HepG2 (cell line): Measurements from ENCODE around the gene RRBP1. TPM values are rescaled to one million over a fixed set of nuclear protein-coding genes. Genes with fewer than 3 reads are reported as not detected.

Experiments used
- ADNP ChIP-seq: sonication (generic); formaldehyde crosslinking; IDR thresholded peaks from 2 replicates; pipeline ENCODE4 v1.4.0; 2020; ENCODE audit warnings: missing genetic modification reagents
- CEBPB ChIP-seq: IDR thresholded peaks from 2 replicates; pipeline ENCODE4 v1.6.1; 2011; ENCODE audit warnings: low read depth, low read length, improper control_type of control experiment, borderline replicate concordance
- EP300 ChIP-seq, 3 experiments: sonication (generic) in 1 of 3; formaldehyde crosslinking in 1 of 3; IDR thresholded peaks; 2 replicates each; pipeline versions ENCODE4 v1.5.1 to v1.6.1; 2011 to 2020; ENCODE audit warnings: low read depth in 2 of 3, low read length in 2 of 3, borderline replicate concordance in 1 of 3, improper control_type of control experiment in 1 of 3, mild to moderate bottlenecking in 1 of 3, missing genetic modification reagents in 1 of 3, moderate library complexity in 1 of 3
- ERF ChIP-seq: IDR thresholded peaks from 2 replicates; pipeline ENCODE4 v1.6.1; 2018; ENCODE audit warnings: missing biosample characterization, missing genetic modification reagents
- MBNL3 ChIP-seq: fragments of 250-450 bp; sonication (Bioruptor Pico); conservative IDR thresholded peaks from 2 replicates; pipeline ENCODE4 v1.8.0; 2022; ENCODE audit warnings: mild to moderate bottlenecking, inconsistent platforms
- MLLT10 ChIP-seq: sonication (generic); formaldehyde crosslinking; IDR thresholded peaks from 2 replicates; pipeline ENCODE4 v1.4.0; 2020; ENCODE audit warnings: missing genetic modification reagents
- PHF5A ChIP-seq: IDR thresholded peaks from one replicate; pipeline ENCODE4 v1.6.1; 2018; ENCODE audit warnings: low read depth, missing genetic modification reagents; ENCODE audit not compliant: unreplicated experiment
- POLR2AphosphoS5 ChIP-seq: IDR thresholded peaks from 2 replicates; pipeline ENCODE4 v1.6.1; 2012; ENCODE audit warnings: low read depth, low read length
- RBM22 ChIP-seq: fragments of 200-400 bp; formaldehyde crosslinking; optimal IDR thresholded peaks from 2 replicates; pipeline ENCODE3; 2017; ENCODE audit warnings: mild to moderate bottlenecking, low read length, moderate library complexity
- RORA ChIP-seq: sonication (generic); formaldehyde crosslinking; IDR thresholded peaks from 2 replicates; pipeline ENCODE4 v1.5.0; 2020; ENCODE audit warnings: mild to moderate bottlenecking, missing genetic modification reagents, moderate library complexity
- SOX13 ChIP-seq, 3 experiments: fragments of 450-650 bp in 1 of 3; sonication (generic) in 1 of 3; formaldehyde crosslinking in 1 of 3; IDR thresholded peaks in 2 of 3; conservative IDR thresholded peaks in 1 of 3; 2 replicates each; pipeline versions ENCODE4 v1.5.0 to v1.6.1; 2016 to 2020; ENCODE audit warnings: antibody characterized with exemption in 1 of 3, mild to moderate bottlenecking in 1 of 3, missing compliant biosample characterization in 1 of 3, missing genetic modification reagents in 1 of 3, moderate library complexity in 1 of 3
- TCF7 ChIP-seq: sonication (generic); IDR thresholded peaks from 2 replicates; pipeline ENCODE4 v1.6.1; 2016; ENCODE audit warnings: antibody characterized with exemption, low read depth
- ZNF121 ChIP-seq: sonication (generic); formaldehyde crosslinking; IDR thresholded peaks from 2 replicates; pipeline ENCODE4 v1.5.0; 2020; ENCODE audit warnings: mild to moderate bottlenecking, missing genetic modification reagents
- ZNF124 ChIP-seq: sonication (generic); formaldehyde crosslinking; IDR thresholded peaks from 2 replicates; pipeline ENCODE4 v1.4.0; 2020; ENCODE audit warnings: missing genetic modification reagents
- ZNF205 ChIP-seq: IDR thresholded peaks from 2 replicates; pipeline ENCODE4 v1.6.1; 2018; ENCODE audit warnings: missing biosample characterization, missing genetic modification reagents
- ZNF251 ChIP-seq: sonication (generic); formaldehyde crosslinking; IDR thresholded peaks from 2 replicates; pipeline ENCODE4 v1.9.0; 2021; ENCODE audit warnings: mild to moderate bottlenecking, missing genetic modification reagents
- ZNF460 ChIP-seq: sonication (generic); formaldehyde crosslinking; IDR thresholded peaks from 2 replicates; pipeline ENCODE4 v1.5.1; 2020; ENCODE audit warnings: missing genetic modification reagents, mild to moderate bottlenecking, borderline replicate concordance
- ZNF556 ChIP-seq: sonication (generic); formaldehyde crosslinking; IDR thresholded peaks from 2 replicates; pipeline ENCODE4 v1.4.0; 2020; ENCODE audit warnings: mild to moderate bottlenecking, missing genetic modification reagents, borderline replicate concordance
- ZSCAN25 ChIP-seq: sonication (generic); formaldehyde crosslinking; IDR thresholded peaks from 2 replicates; pipeline ENCODE4 v1.8.0; 2022; ENCODE audit warnings: mild to moderate bottlenecking, missing genetic modification reagents
- polyA plus RNA-seq, 8 experiments: library from polyadenylated mRNA; depleted of rRNA in 3 of 8; stranded (reverse) in 7 of 8; unstranded in 1 of 8; fragments of >200 nt; fragmentation: Illumina TruSeq in 4 of 8; extraction: Trizol in 4 of 8; gene quantifications; 2 replicates each; pipeline versions ENCODE4 v1.2.1 to v1.2.3, GENCODE V29; 2011 to 2016; ENCODE audit warnings: low read depth in 4 of 8, missing spikeins in 1 of 8, mixed read lengths in 1 of 8; ENCODE audit not compliant: insufficient read depth in 1 of 8
- total RNA-seq, 5 experiments: library from RNA; depleted of rRNA; stranded (reverse); fragments of >200 nt; fragmentation: Illumina TruSeq; extraction: Trizol; gene quantifications; 2 replicates each; pipeline ENCODE4 v1.2.3, GENCODE V29; 2016; ENCODE audit warnings: low read depth in 1 of 5
- TF ChIP-seq, protein P1 (sequence below): sonication (generic); formaldehyde crosslinking; IDR thresholded peaks from 2 replicates; pipeline ENCODE4 v1.5.1; 2020; ENCODE audit warnings: mild to moderate bottlenecking, moderate library complexity, missing genetic modification reagents
- TF ChIP-seq, protein P2 (sequence below): sonication (generic); formaldehyde crosslinking; IDR thresholded peaks from 2 replicates; pipeline ENCODE4 v1.5.0; 2020; ENCODE audit warnings: missing genetic modification reagents
- TF ChIP-seq, protein P3 (sequence below): sonication (generic); formaldehyde crosslinking; IDR thresholded peaks from 2 replicates; pipeline ENCODE4 v1.8.1; 2023; ENCODE audit warnings: mild to moderate bottlenecking, missing genetic modification reagents
- TF ChIP-seq, protein P4 (sequence below): sonication (generic); formaldehyde crosslinking; IDR thresholded peaks from 2 replicates; pipeline ENCODE4 v1.8.0; 2022; ENCODE audit warnings: mild to moderate bottlenecking, missing genetic modification reagents, moderate library complexity

Gene RRBP1
- total and polyA plus RNA-seq, 2 of the 13 experiments (the other 11 are each of a cell fraction or from before 2014, with no cell fraction given), result 150 to 222 TPM

DNA sequence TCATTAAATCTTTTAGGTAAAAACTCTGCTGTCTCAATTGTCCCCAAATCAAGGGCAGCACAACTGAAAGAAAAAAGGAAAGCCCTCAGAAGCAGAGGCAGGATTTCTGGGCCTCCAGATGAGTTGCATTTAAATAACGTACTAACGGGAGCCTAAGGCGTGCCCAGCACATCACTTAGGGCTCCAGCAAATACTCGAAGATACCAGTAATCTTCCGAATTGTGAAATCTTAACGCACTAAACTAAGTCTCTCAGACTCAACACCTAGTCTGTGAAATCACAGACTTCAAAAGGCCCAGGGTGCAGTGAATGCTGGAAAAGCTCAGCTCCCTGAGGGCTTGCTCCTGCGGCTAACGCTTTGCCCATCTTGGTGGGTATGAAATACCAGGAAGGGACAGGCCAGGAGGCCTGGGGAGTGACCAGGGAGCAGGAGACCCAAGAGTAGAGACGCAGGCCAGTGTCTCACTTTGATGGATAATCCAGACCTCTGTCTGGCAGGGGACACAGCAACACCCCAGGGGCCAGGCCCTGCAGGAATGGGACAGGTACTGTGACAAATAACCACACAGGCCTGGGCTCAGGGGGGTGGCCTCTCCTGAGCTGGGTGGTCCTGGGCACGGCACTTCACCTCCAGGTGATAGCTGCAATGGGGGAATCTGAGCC lies 36.4 kb downstream of the RRBP1 start (continued):
- TF ChIP-seq, protein P1, sequence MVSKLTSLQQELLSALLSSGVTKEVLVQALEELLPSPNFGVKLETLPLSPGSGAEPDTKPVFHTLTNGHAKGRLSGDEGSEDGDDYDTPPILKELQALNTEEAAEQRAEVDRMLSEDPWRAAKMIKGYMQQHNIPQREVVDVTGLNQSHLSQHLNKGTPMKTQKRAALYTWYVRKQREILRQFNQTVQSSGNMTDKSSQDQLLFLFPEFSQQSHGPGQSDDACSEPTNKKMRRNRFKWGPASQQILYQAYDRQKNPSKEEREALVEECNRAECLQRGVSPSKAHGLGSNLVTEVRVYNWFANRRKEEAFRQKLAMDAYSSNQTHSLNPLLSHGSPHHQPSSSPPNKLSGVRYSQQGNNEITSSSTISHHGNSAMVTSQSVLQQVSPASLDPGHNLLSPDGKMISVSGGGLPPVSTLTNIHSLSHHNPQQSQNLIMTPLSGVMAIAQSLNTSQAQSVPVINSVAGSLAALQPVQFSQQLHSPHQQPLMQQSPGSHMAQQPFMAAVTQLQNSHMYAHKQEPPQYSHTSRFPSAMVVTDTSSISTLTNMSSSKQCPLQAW (CRISPR knock-in tag), result no peak
- TF ChIP-seq ZNF251 (CRISPR knock-in tag) (no peak), ZNF556 (0 out of 2 replicates have a peak, but pooled peaks have one; percentile 16), ZNF460 (CRISPR knock-in tag) (no peak), ZNF124 (no peak), RORA (no peak), MBNL3 (CRISPR knock-in tag) (no peak), EP300 (IDR thresholded peaks at IDR 0.05; ENCODE audit: low read depth in 2 of 2, low read length in 2 of 2) (no peak), EP300 (CRISPR knock-in tag; IDR thresholded peaks at IDR 0.05; ENCODE audit: borderline replicate concordance) (no peak), CEBPB (peak; percentile 22; the same call in 1 of the 2 replicates), TCF7 (no peak), PHF5A (no peak), ZSCAN25 (CRISPR knock-in tag) (no peak), ZNF205 (no peak), ERF (CRISPR knock-in tag) (no peak), RBM22 (peak; percentile 3), MLLT10 (CRISPR knock-in tag) (no peak), POLR2AphosphoS5 (peak; percentile 14; the same call in 1 of the 2 replicates), SOX13 (IDR thresholded peaks at IDR 0.05) (no peak), SOX13 (CRISPR knock-in tag; conservative IDR thresholded peaks at IDR 0.05 in 1 of 2, IDR thresholded peaks at IDR 0.05 in 1 of 2) (no peak), ZNF121 (CRISPR knock-in tag) (no peak), ADNP (CRISPR knock-in tag) (no peak)
- TF ChIP-seq, protein P2, sequence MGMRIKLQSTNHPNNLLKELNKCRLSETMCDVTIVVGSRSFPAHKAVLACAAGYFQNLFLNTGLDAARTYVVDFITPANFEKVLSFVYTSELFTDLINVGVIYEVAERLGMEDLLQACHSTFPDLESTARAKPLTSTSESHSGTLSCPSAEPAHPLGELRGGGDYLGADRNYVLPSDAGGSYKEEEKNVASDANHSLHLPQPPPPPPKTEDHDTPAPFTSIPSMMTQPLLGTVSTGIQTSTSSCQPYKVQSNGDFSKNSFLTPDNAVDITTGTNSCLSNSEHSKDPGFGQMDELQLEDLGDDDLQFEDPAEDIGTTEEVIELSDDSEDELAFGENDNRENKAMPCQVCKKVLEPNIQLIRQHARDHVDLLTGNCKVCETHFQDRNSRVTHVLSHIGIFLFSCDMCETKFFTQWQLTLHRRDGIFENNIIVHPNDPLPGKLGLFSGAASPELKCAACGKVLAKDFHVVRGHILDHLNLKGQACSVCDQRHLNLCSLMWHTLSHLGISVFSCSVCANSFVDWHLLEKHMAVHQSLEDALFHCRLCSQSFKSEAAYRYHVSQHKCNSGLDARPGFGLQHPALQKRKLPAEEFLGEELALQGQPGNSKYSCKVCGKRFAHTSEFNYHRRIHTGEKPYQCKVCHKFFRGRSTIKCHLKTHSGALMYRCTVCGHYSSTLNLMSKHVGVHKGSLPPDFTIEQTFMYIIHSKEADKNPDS (CRISPR knock-in tag), result no peak
- TF ChIP-seq, protein P3, sequence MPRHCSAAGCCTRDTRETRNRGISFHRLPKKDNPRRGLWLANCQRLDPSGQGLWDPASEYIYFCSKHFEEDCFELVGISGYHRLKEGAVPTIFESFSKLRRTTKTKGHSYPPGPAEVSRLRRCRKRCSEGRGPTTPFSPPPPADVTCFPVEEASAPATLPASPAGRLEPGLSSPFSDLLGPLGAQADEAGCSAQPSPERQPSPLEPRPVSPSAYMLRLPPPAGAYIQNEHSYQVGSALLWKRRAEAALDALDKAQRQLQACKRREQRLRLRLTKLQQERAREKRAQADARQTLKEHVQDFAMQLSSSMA (CRISPR knock-in tag), result no peak
- TF ChIP-seq, protein P4, sequence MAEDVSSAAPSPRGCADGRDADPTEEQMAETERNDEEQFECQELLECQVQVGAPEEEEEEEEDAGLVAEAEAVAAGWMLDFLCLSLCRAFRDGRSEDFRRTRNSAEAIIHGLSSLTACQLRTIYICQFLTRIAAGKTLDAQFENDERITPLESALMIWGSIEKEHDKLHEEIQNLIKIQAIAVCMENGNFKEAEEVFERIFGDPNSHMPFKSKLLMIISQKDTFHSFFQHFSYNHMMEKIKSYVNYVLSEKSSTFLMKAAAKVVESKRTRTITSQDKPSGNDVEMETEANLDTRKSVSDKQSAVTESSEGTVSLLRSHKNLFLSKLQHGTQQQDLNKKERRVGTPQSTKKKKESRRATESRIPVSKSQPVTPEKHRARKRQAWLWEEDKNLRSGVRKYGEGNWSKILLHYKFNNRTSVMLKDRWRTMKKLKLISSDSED (CRISPR knock-in tag), result no peak
